ENCODE measurements around the gene TOMM5.

DNA sequence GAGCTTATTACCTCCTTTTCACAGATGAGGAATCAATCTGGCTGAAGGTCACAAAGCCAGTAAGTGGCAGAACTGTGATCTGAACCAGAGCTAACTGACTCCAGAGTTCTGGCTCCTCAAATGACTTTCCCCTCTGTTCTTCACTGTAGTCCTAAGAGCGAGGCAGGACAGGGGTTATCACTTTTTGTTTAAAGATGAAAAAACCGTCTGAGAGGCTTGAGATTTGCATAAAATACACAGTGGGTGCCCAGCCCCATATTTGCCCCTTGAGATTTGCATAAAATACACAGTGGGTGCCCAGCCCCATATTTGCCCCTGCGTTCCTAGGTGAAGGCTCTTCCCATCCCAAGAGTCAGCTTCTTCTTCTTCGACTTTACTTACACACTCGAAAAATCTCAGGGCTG lies 16.9 kb downstream of the TOMM5 start:
- TF ChIP-seq, protein P1, sequence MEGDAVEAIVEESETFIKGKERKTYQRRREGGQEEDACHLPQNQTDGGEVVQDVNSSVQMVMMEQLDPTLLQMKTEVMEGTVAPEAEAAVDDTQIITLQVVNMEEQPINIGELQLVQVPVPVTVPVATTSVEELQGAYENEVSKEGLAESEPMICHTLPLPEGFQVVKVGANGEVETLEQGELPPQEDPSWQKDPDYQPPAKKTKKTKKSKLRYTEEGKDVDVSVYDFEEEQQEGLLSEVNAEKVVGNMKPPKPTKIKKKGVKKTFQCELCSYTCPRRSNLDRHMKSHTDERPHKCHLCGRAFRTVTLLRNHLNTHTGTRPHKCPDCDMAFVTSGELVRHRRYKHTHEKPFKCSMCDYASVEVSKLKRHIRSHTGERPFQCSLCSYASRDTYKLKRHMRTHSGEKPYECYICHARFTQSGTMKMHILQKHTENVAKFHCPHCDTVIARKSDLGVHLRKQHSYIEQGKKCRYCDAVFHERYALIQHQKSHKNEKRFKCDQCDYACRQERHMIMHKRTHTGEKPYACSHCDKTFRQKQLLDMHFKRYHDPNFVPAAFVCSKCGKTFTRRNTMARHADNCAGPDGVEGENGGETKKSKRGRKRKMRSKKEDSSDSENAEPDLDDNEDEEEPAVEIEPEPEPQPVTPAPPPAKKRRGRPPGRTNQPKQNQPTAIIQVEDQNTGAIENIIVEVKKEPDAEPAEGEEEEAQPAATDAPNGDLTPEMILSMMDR (IDR thresholded peaks at IDR 0.05) = no peak
- TF ChIP-seq POLR2A (IDR thresholded peaks at IDR 0.05) = no peak

All from lower leg skin (tissue), 3 donors.